Right lobe of liver (tissue), 4 donors: Measurements from ENCODE around the gene ABLIM3.

Experiments
- CTCF ChIP-seq, 4 donors: fragments of 200-600 bp in 3 of 4; fragments of 450-650 bp in 1 of 4; IDR thresholded peaks; one replicate each; pipeline versions ENCODE4 v1.5.1 to v1.8.0; 2016 to 2022; ENCODE audit warnings: antibody characterized with exemption in 4 of 4, mild to moderate bottlenecking in 2 of 4
- POLR2A ChIP-seq: fragments of 450-650 bp; IDR thresholded peaks from one replicate; pipeline ENCODE4 v1.6.1; 2017; ENCODE audit warnings: antibody characterized with exemption, mild to moderate bottlenecking
- donor health status: DM: no; HTN: no; CAD: no.
- donor health status: DM: no; HTN: no; CAD: no.
- donor health status: DM: no; HTN: yes; CAD: no.

- TF ChIP-seq CTCF (IDR thresholded peaks at IDR 0.05) (no peak), POLR2A (no peak)
Observed at GRCh38 chr5:149205625-149206523, 64.6 kb downstream of the ABLIM3 start.
